Lower lobe of right lung (tissue), 2 donors: ENCODE measurements around the gene NUDCD3. TPM values are rescaled to one million over a fixed set of nuclear protein-coding genes. Genes with fewer than 3 reads are reported as not detected.

ENCODE experiments used
- ATAC-seq, 2 donors: fragments of 200-7000 bp; cut with Tn5 transposase; one replicate each; pipeline ENCODE4 v1.9.1; 2020 to 2022; ENCODE audit warnings: mild to moderate bottlenecking in 2 of 2, moderate library complexity in 2 of 2
- DNase-seq: peaks from one replicate; pipeline ENCODE4 v3.0.0-alpha.2; 2020
- H3K27ac ChIP-seq: fragments of 200-600 bp; one replicate; pipeline ENCODE4 v1.8.0; 2022
- H3K27me3 ChIP-seq: fragments of 200-600 bp; one replicate; pipeline ENCODE4 v1.8.0; 2022; ENCODE audit warnings: low read depth
- H3K36me3 ChIP-seq: fragments of 200-600 bp; one replicate; pipeline ENCODE4 v1.8.0; 2022; ENCODE audit warnings: mild to moderate bottlenecking
- H3K4me1 ChIP-seq: fragments of 200-600 bp; one replicate; pipeline ENCODE4 v1.8.0; 2022
- H3K4me3 ChIP-seq: fragments of 200-600 bp; one replicate; pipeline ENCODE4 v1.8.0; 2022; ENCODE audit warnings: mild to moderate bottlenecking
- H3K9me3 ChIP-seq: fragments of 200-600 bp; one replicate; pipeline ENCODE4 v1.8.0; 2022
- CTCF ChIP-seq: fragments of 200-600 bp; IDR thresholded peaks from one replicate; pipeline ENCODE4 v1.8.0; 2022; ENCODE audit warnings: antibody characterized with exemption, mild to moderate bottlenecking
- intact Hi-C: fragments of 100-400 bp; cut with DNase I; formaldehyde crosslinking; loops from one replicate; pipeline ENCODE4 v1.11.0; 2022
- total RNA-seq: library from RNA; stranded (reverse); fragmentation: NEBNext Ultra II Directional; extraction: Animal tissue kit (Norgen Biotek cat#: 25700); gene quantifications from one replicate; pipeline ENCODE4 v1.2.1, GENCODE V29; 2021
- donor health status: DM: no; HTN: yes; CAD: no; lungs with severe emphysema.

Gene NUDCD3
- total RNA-seq, 1 donor from 2014 or later, result 87.6 TPM

GRCh38 chr7:44375926-44376342 is 114.5 kb downstream of the NUDCD3 start:
- H3K9me3 ChIP-seq, result no peaks in the 10 kb centered on the region
- no peak for TF ChIP-seq CTCF
- peaks cover 3% of the 10 kb centered on the region for H3K36me3 ChIP-seq
- no peak overlapping the region for H3K4me3 ChIP-seq
- peaks cover 3% of the 10 kb centered on the region for H3K27me3 ChIP-seq
- DNase-seq, result no peak
- ATAC-seq, result no peak
- intact Hi-C loops, result no loop called here
- H3K27ac ChIP-seq, result no peak overlapping the region
- H3K4me1 ChIP-seq, result no peaks in the 10 kb centered on the region

- Histone ChIP-seq H3K4me3 (no peak overlapping the region), H3K9me3 (no peaks in the 10 kb centered on the region), H3K36me3 (no peaks in the 10 kb centered on the region), H3K4me1 (no peaks in the 10 kb centered on the region), H3K27me3 (peaks cover 3% of the 10 kb centered on the region), H3K27ac (no peak overlapping the region)
- ATAC-seq (peak; percentile 18 to 23), DNase-seq (no peak)
- intact Hi-C loops, result no loop called here
- peak; percentile 17 for TF ChIP-seq CTCF
Observed at GRCh38 chr7:44375236-44375699, 115.2 kb downstream of the NUDCD3 start.

GRCh38 chr7:44374007-44374763 is 116.3 kb downstream of the NUDCD3 start:
- intact Hi-C loops, result no loop called here
- Histone ChIP-seq H3K27ac (no peak overlapping the region), H3K27me3 (peaks cover 3% of the 10 kb centered on the region), H3K9me3 (no peaks in the 10 kb centered on the region), H3K4me3 (no peak overlapping the region), H3K36me3 (no peaks in the 10 kb centered on the region), H3K4me1 (no peaks in the 10 kb centered on the region)
- TF ChIP-seq CTCF, result no peak
- no peak for DNase-seq
- ATAC-seq, result no peak

- TF ChIP-seq CTCF, result no peak
- intact Hi-C loops, result no loop called here
- Histone ChIP-seq H3K9me3 (no peaks in the 10 kb centered on the region), H3K36me3 (no peaks in the 10 kb centered on the region), H3K4me1 (no peaks in the 10 kb centered on the region), H3K27ac (no peak overlapping the region), H3K4me3 (no peak overlapping the region), H3K27me3 (peaks cover 3% of the 10 kb centered on the region)
- DNase-seq, result no peak
- ATAC-seq, result no peak
Observed at GRCh38 chr7:44373418-44373740, 117.1 kb downstream of the NUDCD3 start.

GRCh38 chr7:44372560-44373417 is 117.7 kb downstream of the NUDCD3 start:
- Histone ChIP-seq H3K9me3 (no peaks in the 10 kb centered on the region), H3K4me3 (no peak overlapping the region), H3K4me1 (no peaks in the 10 kb centered on the region), H3K36me3 (no peaks in the 10 kb centered on the region), H3K27ac (no peak overlapping the region), H3K27me3 (peaks cover 3% of the 10 kb centered on the region)
- no peak for TF ChIP-seq CTCF
- no peak for ATAC-seq
- no peak for DNase-seq
- intact Hi-C loops, result no loop called here
